Measurements from ENCODE around the gene DIAPH3.

Gene DIAPH3

DNA sequence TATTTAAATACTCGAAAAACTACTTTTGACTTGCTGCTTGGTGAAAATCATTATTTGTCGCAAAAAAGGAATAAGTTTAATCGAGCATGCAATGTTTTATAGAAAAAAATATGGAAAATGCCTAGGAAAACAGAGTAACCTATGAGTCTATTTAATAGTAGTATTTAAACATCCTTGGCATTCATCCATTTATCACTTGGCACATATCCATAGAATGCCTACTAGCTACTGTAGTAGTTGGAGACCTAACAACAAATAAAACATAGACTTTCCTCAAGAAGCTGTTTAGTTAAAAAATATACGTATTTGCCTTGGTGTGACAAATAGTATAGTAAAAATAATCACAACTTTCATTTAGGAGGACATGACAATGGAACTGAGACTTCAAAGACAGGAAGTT lies 302.1 kb downstream of the DIAPH3 start:
- peak; percentile 48 for DNase-seq

DNA sequence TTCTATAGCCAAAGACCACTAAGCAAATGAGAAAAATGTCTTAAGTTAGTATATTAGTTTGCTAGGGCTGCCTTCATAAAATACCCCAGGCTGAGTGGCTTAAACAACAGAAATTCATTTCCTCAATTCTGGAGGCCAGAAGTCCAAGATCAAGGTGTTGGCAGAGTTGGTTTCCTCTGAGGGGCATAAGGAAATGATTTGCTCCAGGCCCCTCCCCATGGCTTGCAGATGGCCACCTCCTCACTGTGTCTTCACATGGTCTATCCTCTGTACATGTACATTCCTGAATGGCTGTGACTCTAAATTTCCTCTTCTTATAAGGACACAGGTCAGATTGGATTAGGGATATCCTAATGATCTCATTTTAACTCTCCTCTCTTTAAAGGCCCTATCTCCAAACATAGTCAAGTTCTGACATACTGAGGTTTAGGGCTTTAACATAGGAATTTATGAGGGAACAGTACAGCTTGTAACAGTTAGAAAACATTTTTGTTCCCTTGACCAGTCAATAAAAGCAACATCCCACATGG lies 307.4 kb downstream of the DIAPH3 start:
- DNase-seq, result no peak

DNA sequence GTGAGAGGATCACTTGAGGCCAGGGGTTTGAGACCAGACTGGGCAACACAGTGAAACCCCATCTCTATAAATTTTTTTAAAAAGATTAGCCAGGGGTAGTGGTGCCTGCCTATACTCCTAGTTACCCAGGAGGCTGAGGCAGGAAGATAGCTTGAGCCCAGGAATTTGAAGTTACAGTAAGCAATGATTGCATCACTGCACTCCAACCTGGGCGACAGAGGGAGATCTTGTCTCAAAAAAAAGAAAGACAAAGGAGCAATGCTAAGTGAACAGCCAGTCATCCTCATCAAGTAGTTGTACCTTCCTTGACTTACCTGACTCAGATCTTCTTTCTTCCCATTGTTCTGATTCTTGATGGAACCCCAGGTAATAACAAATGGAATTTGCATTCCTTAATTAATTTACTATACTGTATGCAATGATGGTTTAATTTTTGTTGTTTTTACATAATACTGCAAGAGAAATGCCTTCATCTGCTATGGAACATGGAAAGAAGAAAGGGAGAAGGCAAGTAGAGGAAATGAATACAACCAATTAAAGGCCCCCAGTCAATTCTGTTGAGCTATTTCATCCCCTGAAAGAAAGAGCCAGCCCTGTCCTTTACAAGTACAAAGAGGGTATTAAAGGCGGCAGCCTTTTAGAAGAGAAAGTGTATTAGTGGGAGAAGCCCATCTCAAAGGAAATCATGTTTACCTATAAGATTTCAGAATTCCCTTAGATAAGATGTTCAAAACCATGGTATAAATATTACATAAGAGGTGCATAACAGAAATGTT lies 316.7 kb downstream of the DIAPH3 start:
- no peak for DNase-seq

DNA sequence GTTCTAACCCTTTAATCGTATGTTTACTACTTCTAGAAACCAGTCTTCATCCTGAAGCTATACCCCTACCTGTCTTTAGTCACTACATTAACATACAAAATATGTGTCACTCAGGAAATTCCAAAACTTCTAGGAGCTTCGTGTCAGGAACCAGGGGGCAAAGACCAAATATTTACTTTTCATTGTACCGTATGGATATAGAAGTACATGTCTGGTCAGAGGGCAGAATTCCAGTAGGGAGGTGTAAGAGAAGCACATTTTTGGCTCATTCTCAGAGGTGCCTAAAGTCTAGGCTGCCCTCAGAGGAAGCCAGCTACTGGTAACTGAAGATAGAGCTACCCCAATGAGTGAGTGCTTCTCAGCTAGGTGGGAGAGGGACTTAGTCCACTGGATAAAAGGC lies 320.7 kb downstream of the DIAPH3 start:
- no peak for DNase-seq

DNA sequence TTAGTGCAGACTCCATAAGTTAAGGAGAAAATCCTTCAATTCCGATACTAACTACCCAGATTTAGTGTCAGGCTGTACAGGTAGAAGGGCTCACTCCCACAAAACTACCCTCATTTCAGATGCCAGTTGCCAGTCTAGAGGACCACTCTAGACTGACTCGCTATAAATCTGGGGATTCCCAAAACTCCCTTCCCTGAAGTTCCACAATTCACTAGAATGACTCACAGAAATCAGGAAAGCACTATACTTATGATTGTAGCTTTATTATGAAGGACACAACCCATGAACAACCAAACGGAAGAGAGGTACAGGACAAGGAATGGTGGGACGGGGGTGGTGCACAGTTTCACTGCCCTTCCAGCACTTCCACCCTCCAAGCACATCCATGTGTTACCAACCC lies 321.2 kb downstream of the DIAPH3 start:
- DNase-seq, result no peak

DNA sequence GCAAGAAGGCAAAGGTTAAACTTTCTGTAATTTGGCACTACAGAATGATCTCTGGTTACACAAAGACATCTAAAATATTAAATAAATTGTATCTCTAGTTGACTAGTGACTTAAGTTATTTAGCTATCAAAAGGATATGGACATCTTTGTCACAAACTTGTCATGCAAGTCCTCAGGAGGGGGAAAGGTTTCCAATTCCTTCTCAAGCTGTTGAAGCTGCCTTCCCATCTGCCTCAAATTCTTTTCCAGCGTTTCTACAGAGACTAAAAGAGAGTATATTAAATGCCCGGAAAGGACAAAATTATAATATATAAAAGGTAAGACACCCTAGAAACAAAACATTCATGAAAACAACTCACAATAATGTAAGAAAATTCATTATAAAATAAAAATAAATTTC lies 324.5 kb downstream of the DIAPH3 start:
- DNase-seq, result no peak

DNA sequence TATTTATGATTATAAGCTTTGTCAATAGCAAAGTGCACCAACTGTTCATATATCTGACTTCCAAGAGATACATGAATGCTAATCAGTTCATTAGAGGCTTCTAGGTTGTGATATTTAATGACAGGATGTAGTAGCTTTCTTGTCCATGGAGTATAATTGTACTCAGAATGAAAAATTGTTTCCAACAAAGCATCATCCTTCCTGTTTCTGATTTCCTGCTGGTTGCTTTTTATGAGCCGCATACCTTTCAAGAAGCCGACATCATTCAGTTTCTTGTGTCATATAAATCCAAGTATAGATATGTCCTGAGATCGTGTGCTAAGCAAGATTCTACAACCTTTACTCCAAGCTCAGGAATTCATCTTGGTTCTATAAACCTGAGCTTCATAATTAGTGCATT lies 326.6 kb downstream of the DIAPH3 start:
- peak; percentile 63 for DNase-seq

DNA sequence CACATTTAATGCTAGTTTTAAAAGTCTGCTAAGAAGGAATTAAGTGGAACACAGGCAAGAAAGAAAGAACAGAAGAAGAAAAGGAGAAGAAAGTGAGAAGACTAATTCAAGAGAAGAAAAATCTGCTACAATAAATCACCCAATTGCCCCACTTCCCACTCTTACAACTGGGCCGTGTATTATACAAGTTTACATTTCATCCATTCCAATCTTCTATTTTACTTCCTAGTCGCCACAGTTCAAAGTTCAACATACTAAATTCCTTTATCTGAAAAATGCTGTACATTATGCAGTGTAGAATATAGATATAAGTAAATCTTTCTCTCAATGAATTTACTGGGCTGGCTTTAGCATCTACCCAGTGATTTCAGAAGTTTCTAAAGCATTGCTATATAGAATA lies 328.2 kb downstream of the DIAPH3 start:
- DNase-seq, result no peak

DNA sequence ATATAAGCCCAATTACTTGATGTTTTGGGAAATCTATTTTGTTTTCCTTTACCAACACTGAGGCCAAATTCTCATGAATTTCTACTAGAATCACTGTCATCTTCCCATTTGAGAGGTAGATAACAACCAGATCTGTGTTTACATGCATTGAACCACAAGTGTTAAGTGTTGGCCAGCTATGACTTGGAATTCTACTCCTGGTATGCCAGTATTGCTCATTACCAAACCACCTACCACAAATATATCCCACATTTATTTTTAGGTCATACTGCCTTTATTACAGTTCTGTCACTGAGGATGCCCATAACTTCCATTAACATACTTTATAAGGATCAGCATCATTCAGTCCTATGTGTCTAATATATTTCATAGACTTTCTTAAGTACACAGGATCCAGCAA lies 328.9 kb downstream of the DIAPH3 start:
- no peak for DNase-seq

DNA sequence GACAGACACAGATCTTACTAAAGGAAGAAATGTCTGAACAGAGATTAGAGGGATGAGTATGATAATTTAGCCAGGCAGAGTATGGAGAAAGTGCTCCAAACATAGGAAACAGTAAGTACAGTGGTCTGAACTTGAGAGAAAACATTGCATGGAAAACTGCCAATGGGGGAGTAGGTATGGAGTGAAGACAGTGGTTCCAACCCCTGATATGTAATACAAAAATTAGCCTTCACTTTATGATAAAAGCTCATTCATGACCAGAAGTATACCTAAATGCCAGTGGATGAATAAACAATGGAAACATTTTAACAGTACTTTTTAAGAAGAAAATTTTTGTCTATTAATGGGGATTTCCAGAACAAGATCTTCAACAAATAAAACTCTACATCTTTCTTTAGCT lies 334.0 kb downstream of the DIAPH3 start:
- DNase-seq, result peak; percentile 7

DNA sequence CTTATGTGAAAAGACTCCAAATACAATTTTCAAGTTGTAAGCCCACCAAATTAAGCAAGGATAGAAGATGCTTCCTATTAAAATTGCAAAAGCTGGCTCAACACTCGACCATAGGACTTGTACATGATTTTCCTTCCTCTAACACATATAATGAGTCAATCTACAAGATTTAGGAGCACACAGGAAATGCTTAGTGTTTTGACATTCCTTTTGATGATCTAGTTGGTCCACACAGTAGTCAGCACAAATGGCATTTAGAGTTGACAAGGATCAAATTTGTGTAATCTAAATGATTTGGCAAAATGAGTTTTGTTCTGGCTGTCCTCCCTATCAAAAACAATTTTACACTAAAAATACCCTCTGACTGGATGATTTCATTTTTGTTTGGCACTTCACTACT lies 340.2 kb downstream of the DIAPH3 start:
- no peak for DNase-seq

DNA sequence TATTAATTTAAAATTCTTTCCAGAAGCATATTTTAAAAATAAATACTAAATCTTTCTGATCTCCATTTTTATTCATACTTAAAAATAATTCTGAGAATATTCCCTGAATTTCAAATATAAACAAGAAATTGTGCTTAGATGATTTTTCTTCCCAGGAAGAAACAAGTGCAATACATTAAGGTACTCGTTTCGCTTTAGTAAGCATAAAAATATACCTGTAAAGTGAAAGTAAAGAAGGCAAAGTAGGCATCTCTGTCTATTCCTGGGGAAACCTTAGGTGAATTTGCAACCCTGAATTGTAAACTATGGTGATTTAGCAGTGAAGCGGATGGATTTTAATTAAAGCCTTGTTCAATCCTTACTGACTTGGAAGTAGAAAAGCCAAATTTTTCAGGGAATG lies 354.2 kb downstream of the DIAPH3 start:
- no peak for DNase-seq

DNA sequence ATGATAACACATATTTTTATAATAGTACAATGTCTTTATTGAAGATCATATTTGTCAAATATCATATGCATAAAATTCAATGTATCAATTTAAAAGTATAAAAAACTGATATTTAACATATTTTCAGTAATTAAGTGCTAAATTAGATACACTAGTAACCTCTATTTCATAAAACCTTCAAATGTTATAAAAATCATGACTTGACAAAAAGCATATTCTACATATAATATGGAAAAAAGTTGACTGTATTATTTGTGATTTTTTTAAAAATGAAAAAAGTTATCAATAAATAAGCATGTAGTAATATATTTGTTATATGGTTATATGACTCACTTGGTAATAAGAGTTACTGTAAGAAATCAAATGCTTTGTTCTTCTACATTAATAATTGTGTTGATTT lies 356.9 kb downstream of the DIAPH3 start:
- DNase-seq, result no peak

DNA sequence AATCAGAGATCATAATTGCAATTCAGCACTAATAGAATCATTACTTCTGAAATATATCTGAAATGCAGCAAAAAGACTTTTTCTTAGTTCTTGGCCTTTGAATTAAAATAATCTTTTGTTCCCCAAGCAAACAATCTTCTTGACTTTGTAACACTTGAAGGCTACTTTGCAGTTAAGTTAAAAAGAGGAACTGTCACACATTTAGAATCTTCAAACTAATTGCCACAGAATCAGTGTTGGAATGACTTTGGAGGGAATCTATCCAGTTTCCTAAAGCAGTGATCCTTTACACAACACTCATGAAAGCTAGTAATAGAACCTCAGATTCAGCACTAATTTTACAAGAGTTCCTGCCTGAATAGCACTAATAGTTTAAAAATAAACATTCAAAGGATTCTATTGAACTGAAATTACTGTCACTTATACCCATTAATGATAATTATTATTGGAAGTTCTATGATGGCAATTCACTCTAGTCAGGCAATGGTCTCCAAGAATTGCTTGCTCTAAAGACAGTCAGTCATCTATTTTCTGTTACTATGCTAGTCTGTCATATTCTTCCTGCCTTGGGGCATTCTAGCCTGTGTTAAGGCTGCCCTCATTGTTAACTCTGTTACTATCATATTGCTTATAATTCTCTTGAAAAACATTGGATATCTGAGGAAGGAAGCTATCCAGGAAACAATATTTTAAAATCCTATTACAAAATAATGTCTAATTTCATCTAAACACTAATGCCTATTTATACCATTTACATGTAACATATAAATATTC lies 362.4 kb downstream of the DIAPH3 start:
- peak; percentile 45 for DNase-seq

DNA sequence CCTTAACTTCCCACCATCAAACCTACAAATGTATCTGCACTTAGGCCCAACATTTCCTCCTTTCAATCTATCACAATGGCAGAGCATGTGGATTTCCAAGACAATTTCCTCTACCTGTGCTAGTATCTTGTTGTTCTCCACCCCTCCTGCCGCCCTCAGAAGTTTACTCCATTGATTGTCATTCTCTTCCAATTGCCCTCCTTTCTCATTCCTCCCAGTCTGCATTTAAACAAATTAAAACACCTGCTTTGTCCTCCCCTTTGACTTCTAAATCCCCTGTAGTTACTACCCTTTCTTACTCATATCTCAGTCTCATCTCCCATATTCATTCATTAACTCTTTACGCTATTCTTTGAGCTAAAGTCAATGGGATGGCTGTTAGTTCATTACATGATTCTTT lies 370.6 kb downstream of the DIAPH3 start:
- no peak for DNase-seq

DNA sequence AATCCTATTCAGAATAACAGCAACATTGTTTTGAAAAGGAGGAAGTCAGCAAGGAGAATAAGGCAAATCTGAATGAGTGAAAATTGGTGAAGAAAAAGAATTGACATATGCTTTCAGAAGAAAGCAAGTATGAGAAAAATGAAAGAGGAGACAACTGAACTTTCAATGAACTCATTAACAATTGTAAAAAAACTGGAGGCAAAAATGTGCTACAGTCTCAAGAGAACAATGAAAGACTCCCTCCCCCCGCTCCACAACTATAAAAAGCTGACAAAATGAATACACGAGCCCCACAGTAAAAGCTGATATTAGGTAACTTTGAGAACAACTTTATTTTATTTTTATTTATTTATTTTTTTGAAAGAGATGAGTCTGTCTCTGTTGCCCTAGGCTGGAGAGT lies 373.1 kb downstream of the DIAPH3 start:
- peak; percentile 74 for DNase-seq

DNA sequence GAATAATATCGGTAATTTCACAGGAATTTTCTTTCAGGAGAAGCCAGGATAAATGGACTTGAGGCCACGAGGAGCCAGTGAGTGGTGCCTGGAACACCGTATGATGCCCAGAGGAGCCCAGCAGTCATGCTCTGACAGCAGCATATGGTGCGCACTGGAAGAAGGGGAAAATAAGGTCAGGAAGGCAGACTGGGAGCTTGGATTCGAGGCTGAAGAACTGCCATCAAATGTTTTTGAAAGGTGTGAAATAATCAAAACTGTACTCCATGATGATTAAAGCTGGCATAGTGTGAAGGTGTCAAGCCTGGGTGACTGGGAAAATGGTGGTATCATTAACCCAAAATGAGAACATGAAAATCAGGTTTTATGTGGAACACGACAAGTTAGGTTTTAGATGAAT lies 374.2 kb downstream of the DIAPH3 start:
- peak; percentile 44 for DNase-seq

DNA sequence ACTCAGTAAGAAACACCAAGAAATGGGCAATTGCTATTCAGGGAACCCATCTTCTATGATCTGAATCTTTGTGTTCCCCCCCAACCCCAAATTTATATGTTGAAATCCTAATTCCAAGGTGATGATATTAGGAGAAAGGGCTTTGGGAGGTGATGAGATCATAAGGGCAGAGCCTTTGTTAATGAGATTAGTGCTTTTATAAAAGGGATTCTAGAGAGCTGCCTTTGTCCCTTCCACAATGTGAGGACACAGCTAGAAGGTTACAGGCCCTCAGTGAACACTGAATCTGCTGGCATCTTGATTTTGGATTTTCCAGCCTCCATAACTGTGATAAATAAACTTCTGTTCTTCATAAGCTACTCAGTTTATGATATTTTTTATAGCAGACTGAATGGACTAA lies 376.0 kb downstream of the DIAPH3 start:
- no peak for DNase-seq

DNA sequence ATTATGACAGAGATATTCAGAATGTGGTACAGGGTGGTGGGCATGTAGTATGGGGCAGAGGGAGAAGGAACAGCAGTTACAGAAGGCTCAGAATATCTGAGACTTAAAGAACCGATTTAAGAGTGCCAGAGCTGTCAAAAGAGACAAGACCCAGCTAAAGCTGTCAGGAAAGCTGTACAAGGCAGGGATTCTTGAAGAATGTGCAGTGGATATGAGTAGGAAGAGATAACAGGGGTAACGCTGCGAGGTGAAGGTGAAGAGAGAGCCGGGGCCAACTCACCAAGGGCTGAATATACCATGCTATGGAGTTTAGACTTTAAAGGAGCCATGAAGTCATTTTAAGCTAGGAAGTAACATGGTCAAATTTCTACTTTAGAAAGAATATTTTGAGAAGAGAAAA lies 381.0 kb downstream of the DIAPH3 start:
- DNase-seq, result no peak

DNA sequence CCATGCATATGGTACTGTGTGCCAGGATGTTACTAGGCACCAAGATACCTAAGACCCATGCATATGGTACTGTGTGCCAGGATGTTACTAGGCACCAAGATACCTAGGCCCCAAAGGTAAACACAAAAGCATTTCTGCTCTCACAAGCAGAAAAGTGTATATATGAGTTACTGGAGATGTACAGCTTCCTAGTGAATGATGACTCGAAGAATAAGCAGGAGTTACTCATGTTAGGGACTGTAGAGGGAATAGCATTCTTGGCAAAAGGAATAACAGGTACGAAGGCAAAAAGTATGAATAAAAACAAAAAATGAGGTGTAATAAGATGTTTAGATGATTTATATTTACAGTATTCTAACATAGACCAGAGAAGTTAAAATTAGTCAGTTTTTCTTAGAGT lies 383.7 kb downstream of the DIAPH3 start:
- no peak for DNase-seq

DNA sequence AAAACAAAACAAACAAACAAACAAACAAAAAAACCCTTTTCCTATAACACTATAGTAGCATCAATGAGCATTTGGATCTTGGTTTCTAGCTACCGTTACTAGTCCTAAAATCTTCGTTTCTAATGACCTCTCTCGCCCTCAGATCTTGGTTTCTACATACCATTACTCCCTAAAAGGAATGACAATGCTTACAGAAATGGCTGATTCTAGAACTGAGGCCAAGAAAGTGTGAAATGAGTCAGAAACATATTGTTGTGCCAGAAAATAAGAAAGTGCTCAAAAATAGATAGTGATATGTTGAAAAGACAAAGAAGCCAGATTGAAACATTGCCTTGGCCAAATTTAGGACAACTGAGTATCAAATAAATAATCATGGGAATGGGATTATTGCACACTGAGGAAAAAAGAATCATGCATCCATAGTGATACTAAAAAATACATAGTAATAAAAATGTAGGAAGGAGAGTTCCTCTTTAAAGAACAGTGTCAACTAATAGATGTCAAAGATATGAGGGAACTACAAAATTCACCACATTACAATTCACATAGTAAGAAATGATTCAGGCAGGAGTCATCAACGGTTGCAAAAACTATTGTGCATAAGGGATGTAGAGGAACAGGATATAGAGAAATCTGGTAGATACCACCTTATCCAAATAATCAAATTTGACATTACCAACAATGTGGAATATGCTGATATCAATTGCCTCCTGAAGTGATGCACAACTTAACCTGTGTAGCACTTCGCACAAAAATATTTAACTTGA lies 386.6 kb downstream of the DIAPH3 start:
- no peak for DNase-seq

DNA sequence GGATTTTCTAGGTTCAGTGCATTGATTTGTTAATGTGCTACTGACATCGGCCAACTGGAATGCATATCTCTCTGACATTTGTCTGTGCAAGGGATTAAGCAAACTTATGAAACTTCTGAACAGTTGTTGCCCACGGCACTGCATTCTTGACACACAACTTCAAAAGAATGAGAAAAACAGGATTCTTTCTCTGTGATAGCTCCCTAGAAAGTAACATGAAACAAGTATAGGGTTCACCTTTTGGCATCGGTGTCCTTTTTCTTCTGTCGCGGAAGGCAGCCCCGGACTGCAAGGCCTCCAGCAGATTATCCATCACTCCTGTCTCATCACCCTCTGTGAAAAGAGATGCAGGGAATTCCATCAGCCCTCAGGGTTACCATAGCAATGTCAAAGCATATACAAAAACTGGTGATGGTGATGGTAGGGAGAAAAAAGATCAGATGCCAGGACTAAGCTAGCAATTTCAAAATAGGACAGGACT lies 389.2 kb downstream of the DIAPH3 start:
- DNase-seq, result peak; percentile 11

DNA sequence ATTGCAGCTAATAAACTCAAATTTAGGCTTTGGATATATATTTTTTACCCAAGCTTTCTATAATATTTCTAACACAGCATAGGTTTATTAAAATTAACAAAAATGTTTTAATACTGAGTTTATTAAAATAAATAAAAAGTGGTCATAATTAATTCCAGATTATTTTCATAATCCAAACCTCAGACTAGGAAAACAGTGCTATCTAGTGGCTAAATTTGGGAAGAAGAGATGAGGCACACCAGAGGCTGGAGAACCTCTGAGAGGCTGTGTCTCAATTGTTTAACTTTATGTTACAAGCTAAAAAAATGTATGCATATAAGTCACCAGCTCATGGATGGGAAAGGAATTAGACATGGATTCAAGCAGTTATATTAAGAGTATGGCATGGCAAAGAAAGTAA lies 392.5 kb downstream of the DIAPH3 start:
- peak; percentile 62 for DNase-seq

Measured in NCI-H69 (cell line).